ENCODE results near the gene SEC11C. TPM values are rescaled to one million over a fixed set of nuclear protein-coding genes. Genes with fewer than 3 reads are reported as not detected.

Gene SEC11C
- total and polyA plus RNA-seq, 2 donors = 11.1 to 44.1 TPM

GRCh38 chr18:59207506-59207905, 67.8 kb downstream of the SEC11C start:
- DNase-seq (ENCODE audit: extremely low spot score) = no peak
- Histone ChIP-seq H3K36me3 (ENCODE audit: insufficient read depth) (no peaks in the 10 kb centered on the region), H3K27ac (ENCODE audit: low read depth) (no peak overlapping the region), H3K4me1 (ENCODE audit: insufficient read depth) (no peaks in the 10 kb centered on the region), H3K4me3 (ENCODE audit: low read depth, low read length) (no peak overlapping the region)
- WGBS = 71% methylated on average over 6 of the region's 6 CpGs

Other genes starting within 250 kb of the SEC11C start
- not detected for gene GRP, start 80.3 kb downstream of the SEC11C start, total RNA-seq
- not detected for gene GRP, start 80.3 kb downstream of the SEC11C start, polyA plus RNA-seq
- gene RAX, start 133.6 kb downstream of the SEC11C start, total RNA-seq = not detected
- not detected for gene RAX, start 133.6 kb downstream of the SEC11C start, polyA plus RNA-seq
- not detected for gene CPLX4, start 178.8 kb downstream of the SEC11C start, total RNA-seq
- not detected for gene CPLX4, start 178.8 kb downstream of the SEC11C start, polyA plus RNA-seq
- 161 TPM for gene LMAN1, start 219.4 kb downstream of the SEC11C start, total RNA-seq
- 28.4 TPM for gene LMAN1, start 219.4 kb downstream of the SEC11C start, polyA plus RNA-seq

Measured in urinary bladder (tissue), 4 donors.